Stimulated activated memory B cell treated with anti-CD40 and anti-IgM and Interleukin-4, amounts not matched to agents 10 μg/mL and 1 μg/mL and 100 μg/mL, for 72 hours (primary cell): ENCODE measurements around the gene NID1.

ENCODE experiments used
- ATAC-seq: fragments of 150-1000 bp; cut with Tn5 transposase; 2 replicates; pipeline ENCODE4 v1.10.0; 2021
- H3K27ac Mint-ChIP-seq: one replicate; pipeline ENCODE4 v1.8.0; 2022; ENCODE audit warnings: mild to moderate bottlenecking, mixed read lengths
- H3K27me3 Mint-ChIP-seq: one replicate; pipeline ENCODE4 v1.8.0; 2022; ENCODE audit warnings: mixed read lengths
- H3K36me3 Mint-ChIP-seq: one replicate; pipeline ENCODE4 v1.8.0; 2022; ENCODE audit warnings: mixed read lengths
- H3K4me1 Mint-ChIP-seq: one replicate; pipeline ENCODE4 v1.8.0; 2022; ENCODE audit warnings: mixed read lengths
- H3K4me3 Mint-ChIP-seq: one replicate; pipeline ENCODE4 v1.8.0; 2022; ENCODE audit warnings: mild to moderate bottlenecking, moderate library complexity, mixed read lengths
- H3K9me3 Mint-ChIP-seq: one replicate; pipeline ENCODE4 v1.8.0; 2022; ENCODE audit warnings: mixed read lengths

Gene NID1

GRCh38 chr1:236027104-236027503, 37.8 kb downstream of the NID1 start:
- no peak for ATAC-seq
- H3K36me3 Mint-ChIP-seq: no peaks in the 10 kb centered on the region
- no peak overlapping the region for H3K27ac Mint-ChIP-seq
- H3K4me3 Mint-ChIP-seq: no peak overlapping the region
- H3K27me3 Mint-ChIP-seq: no peaks in the 10 kb centered on the region
- no peaks in the 10 kb centered on the region for H3K4me1 Mint-ChIP-seq
- no peaks in the 10 kb centered on the region for H3K9me3 Mint-ChIP-seq

- no peak overlapping the region for H3K4me3 Mint-ChIP-seq
- H3K4me1 Mint-ChIP-seq: no peaks in the 10 kb centered on the region
- no peaks in the 10 kb centered on the region for H3K36me3 Mint-ChIP-seq
- H3K27me3 Mint-ChIP-seq: peaks cover 6% of the 10 kb centered on the region
- H3K9me3 Mint-ChIP-seq: no peaks in the 10 kb centered on the region
- no peak for ATAC-seq
- no peak overlapping the region for H3K27ac Mint-ChIP-seq
These were observed 39.1 kb downstream of the NID1 start for GRCh38 chr1:236025836-236026235.

- Mint-ChIP-seq H3K9me3 (no peaks in the 10 kb centered on the region), H3K4me3 (no peak overlapping the region), H3K36me3 (no peaks in the 10 kb centered on the region), H3K27me3 (peaks cover 13% of the 10 kb centered on the region), H3K4me1 (no peaks in the 10 kb centered on the region), H3K27ac (no peak overlapping the region)
- no peak for ATAC-seq
These were observed 40.2 kb downstream of the NID1 start for GRCh38 chr1:236024641-236025040.

DNA sequence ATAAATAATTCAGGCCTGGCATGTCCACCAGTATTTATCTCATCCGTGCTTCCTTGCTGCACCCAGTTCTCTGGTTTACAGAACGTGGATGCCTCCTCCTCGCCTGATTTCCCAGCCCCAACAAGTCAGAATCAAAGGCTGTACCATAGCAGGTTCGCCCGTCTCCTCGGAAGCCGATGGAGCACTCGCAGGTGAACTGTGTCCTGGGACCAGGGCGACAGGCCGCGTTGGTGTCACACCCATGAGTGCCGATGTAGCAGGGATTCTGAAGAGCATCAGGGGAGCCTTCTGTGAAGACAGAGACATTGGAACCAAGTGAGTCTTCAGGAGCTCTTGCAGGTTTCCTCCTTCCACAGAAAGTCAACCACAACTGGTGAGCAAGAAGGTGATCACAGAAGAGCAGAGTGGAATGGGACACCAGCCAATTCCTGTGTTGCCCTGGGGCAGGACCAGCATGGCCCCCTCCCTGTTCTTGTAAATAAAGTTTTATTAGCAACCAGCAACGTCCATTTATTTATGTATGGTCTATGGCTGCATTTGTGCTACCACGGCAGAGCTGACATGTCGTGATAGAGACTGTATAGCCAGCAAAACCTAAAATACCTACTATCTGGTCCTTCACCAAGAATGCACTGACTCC, 40.8 kb downstream of the NID1 start:
- no peaks in the 10 kb centered on the region for H3K36me3 Mint-ChIP-seq
- H3K9me3 Mint-ChIP-seq: no peaks in the 10 kb centered on the region
- H3K27ac Mint-ChIP-seq: no peak overlapping the region
- ATAC-seq: no peak
- no peaks in the 10 kb centered on the region for H3K4me1 Mint-ChIP-seq
- H3K4me3 Mint-ChIP-seq: no peak overlapping the region
- peaks cover 13% of the 10 kb centered on the region for H3K27me3 Mint-ChIP-seq

DNA sequence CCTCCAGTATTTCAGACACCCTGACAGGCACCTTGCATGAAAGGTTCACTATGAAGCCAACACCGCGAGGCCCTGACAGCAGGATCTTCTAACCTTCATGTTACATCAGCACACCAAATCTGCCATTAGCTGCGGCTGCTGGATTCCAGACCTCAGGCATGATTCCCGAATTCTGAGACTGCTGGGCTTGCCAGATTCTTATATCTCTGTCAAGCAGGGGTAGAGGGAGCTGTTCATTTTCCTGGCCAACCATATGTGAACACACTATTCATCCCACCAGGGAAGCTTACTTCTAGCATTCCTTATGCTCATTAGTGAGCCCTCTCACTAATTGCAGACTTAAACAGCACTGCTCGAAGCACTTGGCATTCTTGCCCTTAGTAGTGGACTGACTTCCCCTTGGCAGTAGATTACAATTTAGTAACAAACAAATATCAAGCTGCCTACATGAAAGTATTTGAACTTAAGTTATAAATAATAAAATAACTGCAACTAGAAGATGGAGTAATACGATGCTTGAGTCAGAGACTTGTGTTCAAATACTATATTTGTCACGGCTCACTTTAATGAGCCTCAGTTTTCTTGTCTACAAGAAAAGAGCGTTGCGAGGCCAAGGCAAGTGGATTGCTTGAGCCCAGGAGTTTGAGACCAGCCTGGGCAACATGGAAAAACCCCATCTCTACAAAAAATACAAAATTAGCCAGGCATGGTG, 43.3 kb downstream of the NID1 start:
- Mint-ChIP-seq H3K4me3 (no peak overlapping the region), H3K4me1 (no peaks in the 10 kb centered on the region), H3K36me3 (no peaks in the 10 kb centered on the region), H3K9me3 (no peaks in the 10 kb centered on the region), H3K27me3 (peaks cover 13% of the 10 kb centered on the region), H3K27ac (no peak overlapping the region)
- no peak for ATAC-seq

GRCh38 chr1:236020359-236021219, 44.3 kb downstream of the NID1 start:
- H3K9me3 Mint-ChIP-seq: no peaks in the 10 kb centered on the region
- H3K27me3 Mint-ChIP-seq: peaks cover 13% of the 10 kb centered on the region
- no peaks in the 10 kb centered on the region for H3K4me1 Mint-ChIP-seq
- H3K36me3 Mint-ChIP-seq: no peaks in the 10 kb centered on the region
- ATAC-seq: no peak
- H3K4me3 Mint-ChIP-seq: no peak overlapping the region
- no peak overlapping the region for H3K27ac Mint-ChIP-seq

- Mint-ChIP-seq H3K27me3 (peaks cover 22% of the 10 kb centered on the region), H3K36me3 (no peaks in the 10 kb centered on the region), H3K9me3 (no peaks in the 10 kb centered on the region), H3K4me1 (no peaks in the 10 kb centered on the region), H3K4me3 (no peak overlapping the region), H3K27ac (no peak overlapping the region)
- ATAC-seq: no peak
These were observed 45.9 kb downstream of the NID1 start for GRCh38 chr1:236018885-236019453.

DNA sequence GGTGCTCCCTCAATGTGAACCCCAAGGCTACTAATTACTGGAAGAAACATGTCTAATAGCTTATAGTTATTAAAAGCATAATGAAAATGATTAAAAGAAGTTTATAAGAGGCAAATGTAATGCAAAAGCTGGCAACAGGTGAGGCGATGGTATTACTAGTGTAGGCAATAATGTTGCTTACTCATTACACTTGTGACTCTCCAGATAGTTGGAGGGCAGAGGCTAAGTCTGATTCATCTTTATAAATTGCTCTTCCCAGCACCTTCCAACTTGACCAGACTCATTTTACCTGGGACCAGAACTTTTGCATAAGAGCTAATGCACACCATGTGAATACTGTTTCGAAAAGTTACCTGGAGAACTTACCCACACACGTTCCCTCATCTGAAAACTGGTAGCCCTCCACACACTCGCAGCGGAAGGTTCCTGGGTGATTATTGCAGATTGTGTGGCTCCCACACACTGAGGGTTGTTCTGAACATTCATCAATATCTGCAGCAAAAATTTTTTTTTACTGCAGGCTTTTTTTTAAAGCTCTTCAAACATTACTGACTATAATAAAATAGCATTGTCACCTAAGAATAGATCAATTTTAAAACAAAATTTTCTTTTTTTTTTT, 48.0 kb downstream of the NID1 start:
- no peaks in the 10 kb centered on the region for H3K36me3 Mint-ChIP-seq
- peaks cover 22% of the 10 kb centered on the region for H3K27me3 Mint-ChIP-seq
- H3K4me3 Mint-ChIP-seq: no peak overlapping the region
- H3K4me1 Mint-ChIP-seq: no peaks in the 10 kb centered on the region
- no peak for ATAC-seq
- H3K9me3 Mint-ChIP-seq: no peaks in the 10 kb centered on the region
- H3K27ac Mint-ChIP-seq: no peak overlapping the region

- no peak overlapping the region for H3K4me3 Mint-ChIP-seq
- no peaks in the 10 kb centered on the region for H3K9me3 Mint-ChIP-seq
- H3K36me3 Mint-ChIP-seq: no peaks in the 10 kb centered on the region
- H3K27me3 Mint-ChIP-seq: peaks cover 18% of the 10 kb centered on the region
- H3K27ac Mint-ChIP-seq: no peak overlapping the region
- no peak for ATAC-seq
- no peaks in the 10 kb centered on the region for H3K4me1 Mint-ChIP-seq
These were observed 48.8 kb downstream of the NID1 start for GRCh38 chr1:236016083-236016482.

- H3K27ac Mint-ChIP-seq: no peak overlapping the region
- H3K4me1 Mint-ChIP-seq: no peaks in the 10 kb centered on the region
- H3K27me3 Mint-ChIP-seq: peaks cover 13% of the 10 kb centered on the region
- H3K36me3 Mint-ChIP-seq: no peaks in the 10 kb centered on the region
- ATAC-seq: no peak
- no peaks in the 10 kb centered on the region for H3K9me3 Mint-ChIP-seq
- no peak overlapping the region for H3K4me3 Mint-ChIP-seq
These were observed 49.4 kb downstream of the NID1 start for GRCh38 chr1:236015539-236015938.

DNA sequence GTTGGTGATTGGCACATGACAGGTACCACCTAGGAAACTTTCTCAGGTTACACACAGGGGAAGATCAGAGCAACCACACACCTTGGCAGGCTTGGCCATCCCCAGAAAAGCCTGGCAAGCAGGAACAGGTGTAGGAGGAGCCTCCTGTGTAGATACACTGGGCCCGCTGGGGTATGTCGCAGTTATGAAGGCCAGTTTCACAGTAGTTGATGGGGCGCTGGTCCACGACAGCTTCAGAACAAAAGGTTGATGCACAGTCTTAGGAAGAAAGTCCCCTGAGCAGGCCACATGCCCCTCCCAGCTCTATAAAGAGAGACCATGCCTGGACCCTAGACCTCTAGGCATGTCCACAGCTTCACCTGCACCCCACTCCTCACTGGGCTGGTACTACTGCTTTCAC, 51.6 kb downstream of the NID1 start:
- no peak for ATAC-seq
- H3K4me3 Mint-ChIP-seq: no peak overlapping the region

DNA sequence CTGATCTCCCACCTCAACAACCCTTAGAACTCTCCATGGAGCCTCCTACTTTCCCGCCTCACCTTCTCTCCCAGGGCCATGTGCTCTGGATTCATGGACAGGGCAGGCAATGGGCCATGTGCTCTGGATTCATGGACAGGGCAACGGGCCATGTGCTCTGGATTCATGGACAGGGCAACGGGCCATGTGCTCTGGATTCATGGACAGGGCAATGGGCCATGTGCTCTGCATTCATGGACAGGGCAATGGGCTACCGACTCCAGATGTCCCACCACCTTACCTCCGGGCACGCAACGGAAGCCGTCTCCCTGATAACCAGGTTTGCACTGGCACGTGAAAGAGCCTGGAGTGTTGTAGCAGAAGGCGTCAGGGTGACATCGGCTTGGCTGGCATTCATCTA, 53.2 kb downstream of the NID1 start:
- H3K4me3 Mint-ChIP-seq: no peak overlapping the region
- no peaks in the 10 kb centered on the region for H3K36me3 Mint-ChIP-seq
- no peak overlapping the region for H3K27ac Mint-ChIP-seq
- no peaks in the 10 kb centered on the region for H3K4me1 Mint-ChIP-seq
- H3K27me3 Mint-ChIP-seq: peaks cover 9% of the 10 kb centered on the region
- no peak for ATAC-seq
- H3K9me3 Mint-ChIP-seq: no peaks in the 10 kb centered on the region

More for the DNA sequence above, 51.6 kb downstream of the NID1 start:
- Mint-ChIP-seq H3K9me3 (no peaks in the 10 kb centered on the region), H3K27me3 (peaks cover 9% of the 10 kb centered on the region), H3K36me3 (no peaks in the 10 kb centered on the region), H3K4me1 (no peaks in the 10 kb centered on the region), H3K27ac (no peak overlapping the region)

DNA sequence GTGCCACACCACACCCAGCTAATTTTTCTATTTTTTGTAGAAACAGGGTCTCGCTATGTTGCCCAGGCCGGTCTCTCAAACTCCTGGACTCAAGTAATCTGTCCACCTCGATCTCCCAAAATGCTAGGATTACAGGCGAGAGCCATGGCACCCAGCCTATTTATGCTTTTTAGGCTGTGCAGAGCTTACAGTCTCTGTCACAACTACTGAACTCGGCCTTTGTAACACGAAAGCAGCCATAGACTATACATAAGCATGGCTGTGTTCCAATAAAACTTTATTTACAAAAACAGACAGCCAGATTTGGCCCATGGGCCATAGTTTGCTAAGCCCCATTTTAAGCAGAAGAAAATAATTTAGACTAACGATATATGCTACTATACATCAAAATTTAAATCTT, 54.4 kb downstream of the NID1 start:
- Mint-ChIP-seq H3K36me3 (no peaks in the 10 kb centered on the region), H3K4me3 (no peak overlapping the region), H3K27me3 (peaks cover 9% of the 10 kb centered on the region), H3K27ac (no peak overlapping the region), H3K4me1 (no peaks in the 10 kb centered on the region), H3K9me3 (no peaks in the 10 kb centered on the region)
- no peak for ATAC-seq

DNA sequence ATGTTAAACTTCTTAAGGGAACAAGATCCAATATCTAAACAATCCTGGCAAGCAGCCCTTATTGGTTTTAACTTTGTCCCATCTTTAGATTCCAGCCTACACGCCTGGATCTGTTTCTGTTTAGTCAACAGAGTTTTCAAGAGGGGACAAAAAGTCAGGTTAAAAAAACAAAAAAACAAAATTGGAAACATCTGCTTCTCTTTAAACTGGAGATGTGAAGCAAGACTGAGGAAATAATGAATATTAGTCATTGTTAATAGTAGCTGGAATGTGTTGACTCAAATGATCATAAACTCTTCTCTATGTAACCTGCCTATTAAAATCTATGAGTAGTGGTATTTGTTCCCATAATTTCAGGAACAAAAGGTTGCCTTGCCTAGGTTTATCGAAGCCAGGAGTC, 55.0 kb downstream of the NID1 start:
- no peak for ATAC-seq
- no peak overlapping the region for H3K4me3 Mint-ChIP-seq
- no peaks in the 10 kb centered on the region for H3K4me1 Mint-ChIP-seq
- H3K9me3 Mint-ChIP-seq: no peaks in the 10 kb centered on the region
- H3K36me3 Mint-ChIP-seq: no peaks in the 10 kb centered on the region
- no peak overlapping the region for H3K27ac Mint-ChIP-seq
- peaks cover 3% of the 10 kb centered on the region for H3K27me3 Mint-ChIP-seq

GRCh38 chr1:236009191-236009590, 55.7 kb downstream of the NID1 start:
- Mint-ChIP-seq H3K27ac (no peak overlapping the region), H3K9me3 (no peaks in the 10 kb centered on the region), H3K4me3 (no peak overlapping the region)

More at GRCh38 chr1:236009191-236009590, 55.7 kb downstream of the NID1 start:
- no peaks in the 10 kb centered on the region for H3K27me3 Mint-ChIP-seq
- H3K36me3 Mint-ChIP-seq: no peaks in the 10 kb centered on the region
- no peak for ATAC-seq
- no peaks in the 10 kb centered on the region for H3K4me1 Mint-ChIP-seq
